SHP77 treated with DMSO at 0.1 percent for 48 hours (cell line): ENCODE measurements around the gene PPARD.
"Not testable (repeated sequence)": the region's sequence is repeated elsewhere in the genome, so short reads cannot be mapped to it uniquely, and the experiment has no call there.

Source experiments
- DNase-seq: peaks from one replicate; lab custom pipeline; 2025; lab: John Stamatoyannopoulos, UW

Gene PPARD

GRCh38 chr6:35438378-35439065, 96.2 kb downstream of the PPARD start:
- not testable (repeated sequence) for DNase-seq

- no peak for DNase-seq
Measured at GRCh38 chr6:35439308-35439707, 97.0 kb downstream of the PPARD start.

- DNase-seq: no peak
Measured at GRCh38 chr6:35441205-35441604, 98.8 kb downstream of the PPARD start.

DNA sequence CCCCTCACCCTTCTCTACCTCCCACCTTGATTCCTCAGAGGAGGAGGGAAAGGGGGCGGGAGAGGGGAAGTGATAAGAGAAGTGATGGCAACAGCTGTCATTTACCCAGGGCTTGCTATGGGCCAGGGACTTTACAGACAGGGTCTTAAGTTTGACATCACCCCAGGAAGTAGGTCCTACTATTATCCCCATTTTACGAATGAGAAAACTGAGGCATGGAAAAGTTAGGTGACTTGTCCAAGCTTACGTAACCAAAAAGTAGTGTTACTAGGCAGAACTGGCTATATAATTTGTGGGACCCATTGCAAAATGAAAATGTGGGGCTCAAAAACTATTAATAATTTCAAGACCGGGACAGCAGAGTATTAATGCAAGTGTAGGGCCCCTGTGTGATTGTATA, 99.3 kb downstream of the PPARD start:
- no peak for DNase-seq

- DNase-seq: no peak
Measured at GRCh38 chr6:35442693-35443092, 100.3 kb downstream of the PPARD start.

DNA sequence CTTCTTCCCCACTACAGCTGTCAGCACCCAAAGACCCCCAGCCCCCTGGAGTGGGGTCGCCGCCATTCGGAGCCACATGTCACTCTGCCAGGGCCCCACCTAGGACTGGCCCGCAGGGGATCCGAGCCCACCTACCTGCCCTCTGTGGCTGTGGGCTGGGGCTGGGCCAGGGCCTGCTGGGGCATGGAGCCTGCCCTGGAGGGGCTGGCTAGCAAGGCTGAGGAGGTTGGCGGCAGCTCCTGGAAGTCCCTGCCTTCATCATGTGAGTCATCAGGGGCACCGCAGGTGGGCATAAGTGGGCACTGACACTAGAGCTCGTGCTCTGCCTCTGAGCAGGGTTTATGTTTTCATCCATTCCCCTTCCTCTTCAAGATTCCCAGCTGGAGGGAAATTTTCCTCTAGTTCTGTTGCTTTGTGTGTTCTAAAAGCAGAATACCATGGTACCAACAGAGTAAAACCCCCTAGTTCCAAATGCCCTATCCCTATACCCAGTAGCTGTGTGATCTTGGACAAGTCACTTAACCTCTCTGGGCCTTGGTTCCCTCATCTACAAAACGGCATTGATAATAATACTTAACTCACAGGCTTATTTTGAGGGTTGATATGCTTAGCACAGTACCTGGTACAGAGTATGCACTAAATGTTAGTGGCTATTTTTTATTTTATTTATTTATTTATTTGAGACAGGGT, 101.1 kb downstream of the PPARD start:
- DNase-seq: no peak

DNA sequence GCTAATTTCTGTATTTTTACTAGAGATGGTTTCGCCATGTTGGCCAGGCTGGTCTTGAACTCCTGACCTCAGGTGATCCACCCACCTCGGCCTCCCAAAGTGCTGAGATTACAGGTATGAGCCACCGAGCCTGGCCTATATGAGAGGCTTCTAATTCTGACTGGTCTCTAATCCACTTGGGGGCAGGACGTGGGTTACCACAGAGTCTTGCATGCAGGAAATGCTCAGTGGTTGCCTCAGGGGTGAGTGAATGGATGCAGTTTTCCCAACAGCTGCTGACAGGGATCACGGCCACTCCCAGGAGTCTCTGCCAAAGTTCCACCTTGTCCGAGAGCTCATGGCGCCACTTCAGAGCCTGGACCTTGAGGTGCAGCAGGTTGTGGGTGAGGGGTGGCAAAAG, 103.3 kb downstream of the PPARD start:
- no peak for DNase-seq

DNA sequence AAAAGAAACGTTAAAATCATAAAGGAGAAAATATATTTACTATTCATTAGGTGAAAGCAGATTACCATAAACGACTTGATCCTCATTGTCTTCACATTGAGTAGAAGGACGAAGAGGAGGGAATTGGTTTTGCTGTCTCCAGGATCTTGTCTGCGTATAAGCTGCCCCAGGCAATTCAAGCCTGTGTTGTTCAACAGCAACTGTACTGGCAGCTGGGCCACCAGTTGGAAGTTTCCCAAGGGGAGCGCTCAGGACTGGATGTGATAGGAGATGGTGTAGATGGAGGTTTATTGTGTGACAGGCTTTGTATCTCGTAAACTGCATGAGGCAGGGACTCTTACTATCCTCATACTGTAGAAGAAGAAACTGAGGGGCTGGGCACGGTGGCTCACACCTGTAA, 105.8 kb downstream of the PPARD start:
- DNase-seq: no peak

DNA sequence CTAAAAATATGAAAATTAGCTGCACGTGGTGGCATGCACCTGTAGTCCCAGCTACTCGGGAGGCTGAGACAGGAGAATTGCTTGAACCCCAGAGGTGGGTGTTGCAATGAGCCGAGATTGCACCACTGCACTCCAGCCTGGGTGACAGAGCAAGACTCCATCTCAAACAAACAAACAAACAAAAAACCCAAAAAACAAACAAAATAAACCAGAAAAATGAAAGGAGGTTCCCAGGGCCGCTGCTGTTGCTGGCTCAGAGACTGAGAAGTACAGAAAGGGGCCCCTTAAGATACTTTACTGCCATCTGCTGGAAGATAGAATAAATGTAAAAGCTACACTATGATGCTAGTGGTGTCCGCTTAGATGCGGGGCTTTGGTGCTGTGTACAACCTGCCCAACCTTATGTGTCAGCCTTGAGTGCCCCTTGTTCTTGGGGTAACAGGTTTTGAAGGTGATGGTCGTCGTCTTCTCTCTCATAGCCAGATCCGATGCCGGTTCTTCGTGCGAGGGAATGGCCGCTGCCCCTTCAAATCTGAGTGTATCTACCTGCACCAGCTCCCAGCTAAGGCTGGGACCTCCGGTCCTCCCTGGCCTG, 107.0 kb downstream of the PPARD start:
- peak; percentile 70 for DNase-seq

GRCh38 chr6:35451354-35452182, 109.2 kb downstream of the PPARD start:
- no peak for DNase-seq

DNA sequence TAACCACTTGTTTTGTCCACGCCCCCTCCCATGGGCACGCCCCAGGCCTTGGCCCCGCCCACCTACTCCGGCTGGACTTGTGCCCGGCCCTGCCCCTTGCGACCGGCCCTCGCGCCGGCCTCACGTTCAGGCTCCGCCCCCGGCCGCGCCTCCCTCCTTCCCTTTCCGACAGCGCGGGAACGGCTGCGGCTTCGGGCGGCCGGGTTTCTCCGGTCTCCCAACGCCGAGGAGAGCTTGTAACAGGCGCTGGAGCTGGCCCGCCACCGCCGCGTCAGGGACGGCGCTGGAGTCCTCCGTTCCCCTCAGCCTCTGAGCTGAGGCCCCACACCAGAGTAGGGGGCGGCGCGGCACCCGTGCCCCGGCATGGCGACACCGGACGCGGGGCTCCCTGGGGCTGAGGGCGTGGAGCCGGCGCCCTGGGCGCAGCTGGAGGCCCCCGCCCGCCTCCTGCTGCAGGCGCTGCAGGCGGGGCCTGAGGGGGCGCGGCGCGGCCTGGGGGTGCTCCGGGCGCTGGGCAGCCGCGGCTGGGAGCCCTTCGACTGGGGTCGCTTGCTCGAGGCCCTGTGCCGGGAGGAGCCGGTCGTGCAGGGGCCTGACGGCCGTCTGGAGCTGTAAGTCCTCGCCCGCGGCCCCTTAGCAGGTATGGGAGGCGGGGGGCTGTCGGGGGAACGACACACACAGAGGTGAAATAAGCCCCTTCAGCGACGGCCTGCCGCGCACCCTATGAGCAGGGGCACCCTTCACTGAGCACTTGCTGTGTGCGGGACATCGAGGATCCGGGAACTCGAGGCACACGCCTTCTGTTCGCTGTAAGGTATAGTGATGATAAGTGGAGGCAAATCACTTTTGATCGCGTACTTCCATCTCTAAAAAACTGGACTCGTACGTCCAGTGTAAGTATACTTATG, 110.1 kb downstream of the PPARD start, which contains the start of gene FANCE:
TSS of gene FANCE (plus strand) at position 156 of the 908 bp plus-strand sequence. CDS start at position 364, 208 bp downstream.
- no peak for DNase-seq

- DNase-seq: no peak
Measured at GRCh38 chr6:35453236-35453635, 110.9 kb downstream of the PPARD start.

DNA sequence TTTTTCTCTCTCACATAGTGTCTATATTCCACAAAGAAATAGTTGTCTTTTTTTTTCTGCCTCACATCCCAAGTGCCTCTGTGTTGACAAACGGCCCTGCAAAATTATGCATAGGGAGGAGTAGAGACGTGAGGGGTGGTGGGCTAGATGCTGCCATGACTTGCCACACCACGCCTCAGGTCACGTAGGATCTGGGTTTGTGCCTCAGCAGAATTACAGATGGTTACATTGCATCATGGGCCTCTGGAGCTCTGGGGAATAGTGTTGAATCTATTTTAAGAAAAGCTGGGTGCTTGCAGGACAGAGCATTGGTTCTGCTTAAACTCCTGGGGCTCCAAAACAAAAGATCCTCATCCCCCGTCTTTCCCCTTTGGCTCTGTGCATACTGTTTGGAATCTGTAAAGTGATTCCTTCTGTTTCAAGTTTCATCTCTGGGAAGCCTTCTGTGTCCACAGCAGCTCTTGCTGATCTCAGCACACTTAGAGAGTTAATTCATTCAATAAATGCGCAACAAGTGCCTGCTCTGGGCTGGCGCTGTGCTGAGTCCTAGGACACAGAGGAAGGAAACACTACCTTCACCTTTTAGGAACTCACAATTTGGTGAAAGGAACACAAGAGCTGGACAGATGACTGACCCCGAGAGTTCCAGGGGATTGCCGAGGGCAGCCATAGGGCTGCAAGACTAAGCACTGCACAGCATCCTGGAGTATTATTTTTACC, 112.2 kb downstream of the PPARD start:
- DNase-seq: no peak

GRCh38 chr6:35457907-35458306, 115.5 kb downstream of the PPARD start:
- DNase-seq: no peak

GRCh38 chr6:35461270-35461669, 118.9 kb downstream of the PPARD start:
- DNase-seq: no peak

DNA sequence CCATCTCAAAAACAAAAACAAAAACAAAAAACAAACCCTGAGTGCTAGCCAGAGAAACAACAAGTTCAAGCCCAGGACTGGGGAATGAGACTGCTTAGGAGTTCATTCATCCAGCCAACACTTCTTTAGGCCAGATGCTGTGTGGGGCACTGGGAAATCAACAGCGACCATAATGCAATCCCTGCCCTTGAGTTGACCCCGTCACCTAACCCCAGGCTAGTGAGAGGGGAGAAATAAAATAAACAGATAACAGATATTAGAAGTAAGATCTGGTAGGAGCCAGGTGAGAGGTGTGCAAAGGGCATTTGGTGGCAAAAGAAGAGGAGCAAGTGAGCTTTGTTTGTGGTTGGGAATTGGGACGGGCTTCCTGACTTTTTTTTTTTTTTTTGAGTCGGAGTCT, 120.9 kb downstream of the PPARD start:
- DNase-seq: no peak

- DNase-seq: no peak
Measured at GRCh38 chr6:35465646-35466045, 123.3 kb downstream of the PPARD start.

- peak; percentile 79 for DNase-seq
Measured at GRCh38 chr6:35468181-35468979, 126.0 kb downstream of the PPARD start, which contains the start of gene RPL10A. Gene RPL10A, plus strand, starts transcription at chr6:35468401. Its CDS starts 34 bp downstream, at chr6:35468435.

- no peak for DNase-seq
Measured at GRCh38 chr6:35468980-35469750, 126.8 kb downstream of the PPARD start.
